Body of pancreas (tissue), 4 donors: ENCODE measurements around the gene SYP.

Experiments used
- POLR2A ChIP-seq, 3 donors: fragments of 450-650 bp; IDR thresholded peaks; one replicate each; pipeline ENCODE4 v1.6.1; 2016; ENCODE audit warnings: antibody characterized with exemption in 3 of 3, mild to moderate bottlenecking in 2 of 3
- TF ChIP-seq, protein P1 (sequence below), 7 experiments: fragments of 450-650 bp in 4 of 7; fragments of 200-600 bp in 3 of 7; sonication (generic) in 3 of 7; IDR thresholded peaks; one replicate each; pipeline ENCODE4 v1.5.1; 2016 to 2019; ENCODE audit warnings: antibody characterized with exemption in 7 of 7

DNA sequence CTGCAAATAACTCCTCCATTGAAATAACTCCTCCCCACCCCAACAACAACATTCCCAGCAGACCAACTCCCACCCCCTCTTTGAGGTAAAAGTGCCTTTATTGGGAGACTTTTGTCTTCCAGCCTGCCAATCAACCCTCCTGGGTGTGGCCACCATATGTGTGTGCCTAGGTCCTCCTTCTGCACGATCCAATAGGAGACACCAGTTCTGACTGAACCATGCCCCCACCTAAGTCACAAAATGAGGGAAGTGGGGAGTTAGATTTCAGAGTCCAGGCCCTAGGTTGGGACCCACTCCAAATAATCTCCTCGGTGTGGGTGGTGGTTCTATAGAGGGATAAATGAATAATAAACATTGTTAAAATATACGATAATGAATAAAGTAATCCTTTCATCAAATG lies 25.3 kb downstream of the SYP start:
- TF ChIP-seq, protein P1, sequence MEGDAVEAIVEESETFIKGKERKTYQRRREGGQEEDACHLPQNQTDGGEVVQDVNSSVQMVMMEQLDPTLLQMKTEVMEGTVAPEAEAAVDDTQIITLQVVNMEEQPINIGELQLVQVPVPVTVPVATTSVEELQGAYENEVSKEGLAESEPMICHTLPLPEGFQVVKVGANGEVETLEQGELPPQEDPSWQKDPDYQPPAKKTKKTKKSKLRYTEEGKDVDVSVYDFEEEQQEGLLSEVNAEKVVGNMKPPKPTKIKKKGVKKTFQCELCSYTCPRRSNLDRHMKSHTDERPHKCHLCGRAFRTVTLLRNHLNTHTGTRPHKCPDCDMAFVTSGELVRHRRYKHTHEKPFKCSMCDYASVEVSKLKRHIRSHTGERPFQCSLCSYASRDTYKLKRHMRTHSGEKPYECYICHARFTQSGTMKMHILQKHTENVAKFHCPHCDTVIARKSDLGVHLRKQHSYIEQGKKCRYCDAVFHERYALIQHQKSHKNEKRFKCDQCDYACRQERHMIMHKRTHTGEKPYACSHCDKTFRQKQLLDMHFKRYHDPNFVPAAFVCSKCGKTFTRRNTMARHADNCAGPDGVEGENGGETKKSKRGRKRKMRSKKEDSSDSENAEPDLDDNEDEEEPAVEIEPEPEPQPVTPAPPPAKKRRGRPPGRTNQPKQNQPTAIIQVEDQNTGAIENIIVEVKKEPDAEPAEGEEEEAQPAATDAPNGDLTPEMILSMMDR (IDR thresholded peaks at IDR 0.05): no peak
- TF ChIP-seq POLR2A (IDR thresholded peaks at IDR 0.05): no peak
